Thoracic aorta (tissue), 2 donors: ENCODE data around the gene MYO1C. TPM values are rescaled to one million over a fixed set of nuclear protein-coding genes. Genes with fewer than 3 reads are reported as not detected.

Experiments used
- ATAC-seq: fragments of 150-250 bp; one replicate; pipeline ENCODE4 v1.8.0; 2017; ENCODE audit warnings: low read depth; ENCODE audit not compliant: insufficient number of reproducible peaks, low FRiP score
- DNase-seq: peaks from one replicate; pipeline ENCODE4 v3.0.0-alpha.2; 2020; ENCODE audit warnings: low spot score
- H3K27ac ChIP-seq, 2 donors: fragments of 200-600 bp; sonication (generic); 1 replicate in 1 of 2; 2 replicates in 1 of 2; pipeline ENCODE4 v1.5.1; 2016; ENCODE audit warnings: mild to moderate bottlenecking in 2 of 2, moderate library complexity in 2 of 2
- H3K27me3 ChIP-seq: fragments of 200-600 bp; sonication (generic); replicated peaks from 2 replicates; pipeline ENCODE4 v1.6.0; 2016; ENCODE audit warnings: mild to moderate bottlenecking; ENCODE audit not compliant: insufficient read depth
- H3K36me3 ChIP-seq: fragments of 200-600 bp; sonication (generic); one replicate; pipeline ENCODE4 v1.5.1; 2016
- H3K4me1 ChIP-seq, 2 donors: fragments of 200-600 bp; sonication (generic); 1 replicate in 1 of 2; 2 replicates in 1 of 2; pipeline versions ENCODE4 v1.5.1 to v1.6.0; 2016; ENCODE audit warnings: low read depth in 2 of 2, mild to moderate bottlenecking in 1 of 2; ENCODE audit not compliant: control insufficient read depth in 1 of 2
- H3K4me3 ChIP-seq: fragments of 200-600 bp; sonication (generic); 2 replicates; pipeline ENCODE4 v1.5.1; 2016; ENCODE audit warnings: mild to moderate bottlenecking
- H3K9me3 ChIP-seq: fragments of 200-600 bp; sonication (generic); 2 replicates; pipeline ENCODE4 v1.5.1; 2016
- total RNA-seq, 2 donors: library from RNA; depleted of rRNA; stranded (reverse); fragments of >200 nt; gene quantifications; one replicate each; pipeline versions ENCODE4 v1.1.0 to v1.2.3, GENCODE V29; 2016
- TF ChIP-seq, protein P1 (sequence below): fragments of 200-600 bp; sonication (generic); IDR thresholded peaks from one replicate; pipeline ENCODE4 v1.5.1; 2019; ENCODE audit warnings: antibody characterized with exemption

The MYO1C gene
- total RNA-seq, 2 donors from 2014 or later: 160 to 226 TPM

DNA sequence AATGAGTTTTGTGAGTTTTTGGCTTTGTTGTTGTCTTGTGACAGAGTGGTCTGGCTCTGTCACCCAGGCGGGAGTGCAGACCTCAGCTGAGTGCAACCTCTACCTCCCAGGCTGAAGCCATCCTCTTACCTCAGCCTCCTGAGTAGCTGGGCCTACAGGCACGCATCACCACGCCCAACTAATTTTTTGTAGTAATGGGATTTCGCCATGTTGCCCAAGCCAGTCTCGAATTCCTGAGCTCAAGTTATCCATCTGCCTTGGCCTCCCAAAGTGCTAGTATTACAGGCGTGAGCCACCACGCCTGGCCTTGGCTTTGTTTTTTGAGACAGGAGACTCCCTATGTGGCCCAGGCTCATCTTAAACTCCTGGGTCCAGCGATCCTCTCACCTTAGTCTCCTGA is 51.6 kb downstream of the MYO1C start:
- ATAC-seq: no peak
- no peaks in the 10 kb centered on the region for H3K27me3 ChIP-seq
- no peak overlapping the region for H3K4me3 ChIP-seq

DNA sequence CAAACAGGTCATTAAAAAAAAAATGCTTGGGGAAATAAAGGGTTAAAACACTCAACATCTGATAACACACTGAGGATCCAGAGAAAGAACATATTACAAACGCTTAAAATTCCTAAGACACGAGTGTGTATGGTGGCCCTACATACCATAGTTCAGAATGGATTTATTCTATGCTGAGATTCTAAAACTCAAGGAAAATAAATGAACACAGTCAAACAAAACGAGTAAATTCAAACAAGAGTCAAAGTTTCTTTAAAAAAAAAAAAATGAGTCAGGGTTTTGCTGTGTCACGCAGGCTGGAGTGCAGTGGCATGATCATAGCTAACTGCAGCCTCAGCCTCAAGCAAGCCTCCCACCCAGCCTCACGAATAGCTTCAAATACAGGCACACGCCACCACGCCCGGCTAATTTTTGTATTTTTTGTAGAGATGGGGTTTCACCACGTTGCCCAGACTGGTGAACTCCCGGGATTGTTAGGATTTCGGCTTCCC is 53.8 kb downstream of the MYO1C start:
- DNase-seq (no peak), ATAC-seq (peak; percentile 20)
- H3K27ac ChIP-seq: peak overlapping the region; percentile 21 to 30
- no peaks in the 10 kb centered on the region for H3K27me3 ChIP-seq
- peaks cover 10% of the 10 kb centered on the region for H3K36me3 ChIP-seq
- TF ChIP-seq, protein P1, sequence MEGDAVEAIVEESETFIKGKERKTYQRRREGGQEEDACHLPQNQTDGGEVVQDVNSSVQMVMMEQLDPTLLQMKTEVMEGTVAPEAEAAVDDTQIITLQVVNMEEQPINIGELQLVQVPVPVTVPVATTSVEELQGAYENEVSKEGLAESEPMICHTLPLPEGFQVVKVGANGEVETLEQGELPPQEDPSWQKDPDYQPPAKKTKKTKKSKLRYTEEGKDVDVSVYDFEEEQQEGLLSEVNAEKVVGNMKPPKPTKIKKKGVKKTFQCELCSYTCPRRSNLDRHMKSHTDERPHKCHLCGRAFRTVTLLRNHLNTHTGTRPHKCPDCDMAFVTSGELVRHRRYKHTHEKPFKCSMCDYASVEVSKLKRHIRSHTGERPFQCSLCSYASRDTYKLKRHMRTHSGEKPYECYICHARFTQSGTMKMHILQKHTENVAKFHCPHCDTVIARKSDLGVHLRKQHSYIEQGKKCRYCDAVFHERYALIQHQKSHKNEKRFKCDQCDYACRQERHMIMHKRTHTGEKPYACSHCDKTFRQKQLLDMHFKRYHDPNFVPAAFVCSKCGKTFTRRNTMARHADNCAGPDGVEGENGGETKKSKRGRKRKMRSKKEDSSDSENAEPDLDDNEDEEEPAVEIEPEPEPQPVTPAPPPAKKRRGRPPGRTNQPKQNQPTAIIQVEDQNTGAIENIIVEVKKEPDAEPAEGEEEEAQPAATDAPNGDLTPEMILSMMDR: no peak
- H3K4me1 ChIP-seq: peaks cover 6 to 41% of the 10 kb centered on the region in 2 donors
- H3K4me3 ChIP-seq: no peak overlapping the region
- H3K9me3 ChIP-seq: no peaks in the 10 kb centered on the region

More for the DNA sequence above, 51.6 kb downstream of the MYO1C start:
- Histone ChIP-seq H3K36me3 (peaks cover 3% of the 10 kb centered on the region), H3K4me1 (peaks cover 6 to 35% of the 10 kb centered on the region in 2 donors), H3K27ac (no peak overlapping the region), H3K9me3 (no peaks in the 10 kb centered on the region)
- TF ChIP-seq, protein P1: no peak
- no peak for DNase-seq

DNA sequence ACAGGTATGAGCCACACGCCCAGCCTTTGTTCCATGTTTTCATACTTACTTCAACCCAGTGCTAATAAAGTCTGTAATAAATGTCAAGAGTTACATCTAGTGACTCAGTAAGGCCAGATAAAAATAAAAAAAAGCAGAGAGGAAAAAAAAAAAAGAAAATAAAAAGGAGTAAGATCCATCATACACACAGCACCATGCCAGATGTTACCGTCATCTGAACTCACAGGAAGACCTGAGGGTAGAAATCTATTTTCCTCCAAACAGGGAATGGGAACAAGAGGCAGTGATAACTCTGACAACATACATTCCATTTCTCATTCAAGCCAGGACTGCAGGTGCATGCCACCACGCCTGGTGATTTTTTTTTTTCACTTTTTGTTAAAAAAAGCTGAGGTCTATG is 57.2 kb downstream of the MYO1C start:
- Histone ChIP-seq H3K27me3 (no peaks in the 10 kb centered on the region), H3K36me3 (peaks cover 24% of the 10 kb centered on the region), H3K27ac (peak overlapping the region in 1 of 2 donors; percentile 22), H3K4me3 (no peak overlapping the region), H3K4me1 (peaks cover 11 to 48% of the 10 kb centered on the region in 2 donors), H3K9me3 (no peaks in the 10 kb centered on the region)
- DNase-seq: no peak
- no peak for ATAC-seq
- TF ChIP-seq, protein P1: no peak

DNA sequence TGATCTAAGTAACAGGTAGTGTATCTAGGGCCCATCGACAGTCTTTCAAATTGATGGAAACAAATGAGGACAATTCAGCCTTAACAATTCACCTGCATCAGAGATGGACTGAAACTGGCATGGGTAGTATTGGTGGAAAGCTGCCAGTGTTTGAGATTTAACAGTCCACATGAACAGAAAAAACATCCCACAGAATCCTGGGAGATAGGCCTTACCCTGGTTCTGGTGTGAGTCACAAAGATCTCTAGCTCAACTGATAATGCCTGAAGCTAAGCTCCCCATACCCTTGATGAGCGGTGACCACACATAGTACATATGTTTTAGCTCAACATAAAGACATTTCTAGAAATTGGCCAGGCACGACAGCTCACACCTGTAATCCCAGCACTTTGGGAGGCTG is 58.3 kb downstream of the MYO1C start:
- H3K27me3 ChIP-seq: no peaks in the 10 kb centered on the region
- peaks cover 24% of the 10 kb centered on the region for H3K36me3 ChIP-seq

DNA sequence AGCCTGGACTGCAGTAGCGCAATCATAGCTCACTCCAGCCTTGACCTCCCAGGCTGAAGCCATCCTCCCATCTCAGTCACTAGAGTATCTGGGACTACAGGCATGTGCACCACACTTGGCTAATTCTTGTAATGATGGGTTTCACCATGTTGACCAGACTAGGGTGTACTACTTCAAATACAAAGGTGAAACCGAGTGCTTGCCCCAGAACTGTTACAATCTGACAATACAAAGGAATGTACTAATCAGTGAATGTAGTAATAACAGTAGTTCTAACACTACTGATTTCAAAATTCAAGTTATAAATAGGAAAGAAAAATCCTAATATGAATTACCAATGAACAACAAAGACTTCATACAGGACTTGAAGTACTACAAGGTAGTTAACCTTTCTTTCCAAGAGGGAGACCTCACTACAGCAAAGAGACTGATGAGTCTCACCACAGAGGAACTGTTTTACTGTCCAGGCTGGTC is 60.8 kb downstream of the MYO1C start:
- Histone ChIP-seq H3K36me3 (peaks cover 24% of the 10 kb centered on the region), H3K9me3 (no peaks in the 10 kb centered on the region), H3K4me1 (peaks cover 5 to 20% of the 10 kb centered on the region in 2 donors), H3K4me3 (no peak overlapping the region), H3K27ac (no peak overlapping the region), H3K27me3 (no peaks in the 10 kb centered on the region)
- no peak for DNase-seq
- TF ChIP-seq, protein P1: no peak
- no peak for ATAC-seq

More for the DNA sequence above, 58.3 kb downstream of the MYO1C start:
- DNase-seq (no peak), ATAC-seq (no peak)
- Histone ChIP-seq H3K9me3 (no peaks in the 10 kb centered on the region), H3K27ac (no peak overlapping the region), H3K4me3 (no peak overlapping the region), H3K4me1 (peaks cover 11 to 42% of the 10 kb centered on the region in 2 donors)
- TF ChIP-seq, protein P1: no peak
